Activated CD4-positive, alpha-beta T cell treated with anti-CD3 and anti-CD28 coated beads, Interleukin-2, amount 10 ng/mL, durations not matched to agents 24 days and 14 days (primary cell): ENCODE data around the gene RPTOR. TPM values are rescaled to one million over a fixed set of nuclear protein-coding genes. Genes with fewer than 3 reads are reported as not detected.
"Not testable (repeated sequence)": the region's sequence is repeated elsewhere in the genome, so short reads cannot be mapped to it uniquely, and the experiment has no call there.

Experiments used
- DNase-seq: peaks from one replicate; pipeline ENCODE4 v3.0.0; 2022
- H3K27ac Mint-ChIP-seq: one replicate; pipeline ENCODE4 v1.8.0; 2022; ENCODE audit warnings: mild to moderate bottlenecking, mixed read lengths
- H3K27me3 Mint-ChIP-seq: one replicate; pipeline ENCODE4 v1.8.0; 2022; ENCODE audit warnings: mixed read lengths
- H3K36me3 Mint-ChIP-seq: one replicate; pipeline ENCODE4 v1.8.0; 2022; ENCODE audit warnings: low read depth, mild to moderate bottlenecking, mixed read lengths
- H3K4me1 Mint-ChIP-seq: one replicate; pipeline ENCODE4 v1.8.0; 2021; ENCODE audit warnings: mixed read lengths
- H3K4me3 Mint-ChIP-seq: one replicate; pipeline ENCODE4 v1.8.0; 2022; ENCODE audit warnings: mild to moderate bottlenecking, moderate library complexity, mixed read lengths
- H3K9me3 Mint-ChIP-seq: one replicate; pipeline ENCODE4 v1.8.0; 2021; ENCODE audit warnings: mixed read lengths
- intact Hi-C: fragments of 100-400 bp; cut with micrococcal nuclease; formaldehyde crosslinking; loops from one replicate; pipeline ENCODE4 v1.15.1; 2023
- total RNA-seq: library from RNA; stranded (reverse); gene quantifications from 2 replicates; pipeline ENCODE4 v1.2.3, GENCODE V29; 2022

RPTOR gene
- total RNA-seq, 1 donor from 2014 or later, result 67.2 TPM

DNA sequence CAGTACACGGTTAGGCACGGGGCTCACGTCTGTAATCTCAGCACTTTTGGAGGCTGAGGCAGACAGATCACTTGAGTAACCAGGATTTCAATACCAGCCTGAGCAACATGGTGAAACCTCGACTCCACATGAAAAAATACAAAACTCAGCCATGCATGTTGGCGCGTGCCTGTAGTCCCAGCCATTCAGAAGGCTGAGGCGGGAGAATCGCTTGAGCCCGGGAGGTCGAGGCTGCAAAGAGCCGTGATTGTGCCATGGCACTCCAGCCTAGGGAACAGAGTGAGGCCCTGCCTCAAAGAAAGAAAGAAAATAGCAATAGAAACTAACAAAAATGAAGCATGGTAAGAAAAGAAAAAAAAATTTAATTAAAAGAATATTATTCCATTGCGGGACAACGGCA lies 319.0 kb downstream of the RPTOR start:
- Mint-ChIP-seq H3K36me3 (peaks cover 77% of the 10 kb centered on the region), H3K9me3 (peaks cover 8% of the 10 kb centered on the region), H3K27me3 (no peaks in the 10 kb centered on the region), H3K4me3 (no peak overlapping the region), H3K4me1 (peaks cover 74% of the 10 kb centered on the region), H3K27ac (peak overlapping the region; percentile 91)
- intact Hi-C loops, result no loop called here
- DNase-seq, result no peak

DNA sequence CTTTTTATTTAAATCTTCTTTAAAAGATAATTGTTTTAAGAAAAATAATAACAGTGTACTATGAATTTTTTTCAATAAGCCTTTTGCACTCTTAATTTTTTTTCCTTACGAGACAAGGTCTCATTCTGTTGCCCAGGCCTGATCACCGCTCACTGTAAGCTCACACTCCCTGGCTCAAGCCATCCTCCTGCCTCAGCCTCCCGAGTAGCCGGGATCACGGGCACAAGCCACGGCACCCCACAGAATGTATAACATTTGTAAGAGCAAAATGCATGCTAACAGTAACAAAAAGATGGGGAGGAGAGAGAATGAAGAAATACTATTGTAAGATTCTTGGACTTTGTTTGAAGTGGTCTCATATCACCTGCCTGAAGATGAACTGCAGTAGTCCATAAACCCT lies 320.1 kb downstream of the RPTOR start:
- peaks cover 71% of the 10 kb centered on the region for H3K4me1 Mint-ChIP-seq
- no peak for DNase-seq
- peaks cover 8% of the 10 kb centered on the region for H3K9me3 Mint-ChIP-seq
- intact Hi-C loops, result no loop called here
- peak overlapping the region; percentile 28 for H3K27ac Mint-ChIP-seq
- peaks cover 76% of the 10 kb centered on the region for H3K36me3 Mint-ChIP-seq
- no peak overlapping the region for H3K4me3 Mint-ChIP-seq
- no peaks in the 10 kb centered on the region for H3K27me3 Mint-ChIP-seq

GRCh38 chr17:80866050-80866793 lies 321.6 kb downstream of the RPTOR start:
- Mint-ChIP-seq H3K4me1 (peaks cover 74% of the 10 kb centered on the region), H3K27me3 (no peaks in the 10 kb centered on the region), H3K4me3 (peak overlapping the region; percentile 16), H3K36me3 (peaks cover 69% of the 10 kb centered on the region), H3K27ac (peak overlapping the region; percentile 74), H3K9me3 (peaks cover 8% of the 10 kb centered on the region)
- DNase-seq, result peak; percentile 93
- intact Hi-C loops, result loop anchor here (1.0 kb wide), 1 partner anchor 10 kb away; no protein-coding TSS in a partner anchor

DNA sequence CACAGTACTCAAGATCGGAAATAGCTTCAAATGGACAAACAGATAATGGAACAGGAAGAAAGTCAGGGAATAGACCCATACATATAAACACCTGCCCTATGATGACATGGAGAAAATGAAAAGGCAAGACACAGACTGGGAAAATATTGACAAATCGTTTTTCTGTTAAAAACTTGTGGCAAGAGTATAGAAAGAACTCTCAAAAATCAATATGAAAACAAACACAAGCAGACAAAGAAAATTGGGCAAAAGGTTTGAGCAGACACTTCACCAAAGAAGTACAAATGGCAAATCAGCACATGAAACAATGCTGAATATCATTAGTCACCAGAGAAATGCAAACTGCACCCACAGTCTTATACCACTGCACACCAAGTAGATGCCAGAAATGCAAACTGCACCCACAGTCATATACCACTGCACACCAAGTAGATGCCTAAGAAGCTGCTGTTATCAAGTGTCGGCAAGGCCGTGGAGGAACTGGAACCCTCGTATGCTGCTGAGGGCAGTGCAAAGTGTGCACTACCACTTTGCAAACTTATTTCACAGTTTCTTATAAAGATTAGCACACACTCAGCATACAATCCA lies 323.5 kb downstream of the RPTOR start:
- Mint-ChIP-seq H3K27me3 (no peaks in the 10 kb centered on the region), H3K27ac (peak overlapping the region; percentile 54), H3K4me1 (peaks cover 76% of the 10 kb centered on the region), H3K36me3 (peaks cover 51% of the 10 kb centered on the region), H3K4me3 (no peak overlapping the region), H3K9me3 (peaks cover 7% of the 10 kb centered on the region)
- intact Hi-C loops, result no loop called here
- DNase-seq, result no peak

- intact Hi-C loops, result no loop called here
- no peak for DNase-seq
- H3K4me3 Mint-ChIP-seq, result peak overlapping the region; percentile 63
- peak overlapping the region; percentile 74 for H3K27ac Mint-ChIP-seq
- peaks cover 79% of the 10 kb centered on the region for H3K4me1 Mint-ChIP-seq
- no peaks in the 10 kb centered on the region for H3K27me3 Mint-ChIP-seq
- H3K36me3 Mint-ChIP-seq, result peaks cover 49% of the 10 kb centered on the region
- H3K9me3 Mint-ChIP-seq, result no peaks in the 10 kb centered on the region
Measured at GRCh38 chr17:80869481-80870145, 325.0 kb downstream of the RPTOR start.

- Mint-ChIP-seq H3K9me3 (no peaks in the 10 kb centered on the region), H3K36me3 (peaks cover 50% of the 10 kb centered on the region), H3K4me3 (peak overlapping the region; percentile 63), H3K4me1 (peaks cover 79% of the 10 kb centered on the region), H3K27ac (peak overlapping the region; percentile 74), H3K27me3 (no peaks in the 10 kb centered on the region)
- DNase-seq, result peak; percentile 77
- intact Hi-C loops, result no loop called here
Measured at GRCh38 chr17:80870401-80870800, 325.8 kb downstream of the RPTOR start.

DNA sequence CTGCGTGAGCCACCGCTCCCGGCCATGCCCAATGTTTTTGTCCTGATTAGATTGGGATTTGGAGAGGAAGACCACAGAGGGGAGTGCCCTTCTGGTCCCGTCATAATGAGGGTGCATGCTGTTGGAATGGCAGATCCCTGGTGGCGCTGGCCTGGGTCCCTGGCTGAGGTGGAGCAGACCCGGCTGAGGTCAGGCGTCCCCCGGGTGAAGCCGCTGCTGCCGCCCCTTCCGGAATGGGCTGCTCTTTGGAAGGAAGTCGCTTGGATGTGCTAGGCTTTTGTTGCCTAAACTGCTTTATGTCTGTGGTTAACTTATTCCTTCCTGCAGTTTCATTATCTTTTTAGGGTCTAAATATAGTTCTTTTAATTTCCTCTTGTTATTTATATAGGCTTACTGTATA lies 326.7 kb downstream of the RPTOR start:
- DNase-seq, result peak; percentile 83
- intact Hi-C loops, result no loop called here
- peak overlapping the region; percentile 74 for H3K27ac Mint-ChIP-seq
- H3K9me3 Mint-ChIP-seq, result no peaks in the 10 kb centered on the region
- peak overlapping the region; percentile 69 for H3K4me3 Mint-ChIP-seq
- H3K36me3 Mint-ChIP-seq, result peaks cover 45% of the 10 kb centered on the region
- peaks cover 74% of the 10 kb centered on the region for H3K4me1 Mint-ChIP-seq
- no peaks in the 10 kb centered on the region for H3K27me3 Mint-ChIP-seq

DNA sequence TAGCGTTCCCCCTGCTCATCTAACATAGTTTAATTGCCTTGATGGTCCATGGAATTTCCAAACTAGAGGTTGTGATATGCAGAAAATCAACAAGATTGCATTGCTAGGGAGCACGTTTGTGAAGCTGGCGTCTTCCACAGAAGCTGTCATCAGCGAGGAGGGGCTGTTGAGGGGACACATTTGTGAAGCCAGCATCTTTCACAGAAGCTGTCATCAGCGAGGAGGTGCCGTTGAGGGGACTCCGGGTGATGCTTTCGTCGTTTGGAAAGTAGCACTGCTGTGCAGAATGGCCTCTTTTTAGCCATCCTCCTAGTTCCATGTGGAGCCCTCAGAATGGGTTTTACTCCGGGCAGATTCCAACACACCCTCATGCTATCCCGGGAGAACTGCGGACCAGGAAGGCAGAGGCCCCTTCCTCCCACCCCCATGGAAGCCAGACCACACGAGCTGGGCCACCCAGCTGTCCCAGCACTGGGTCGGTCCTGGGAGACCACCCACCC lies 327.4 kb downstream of the RPTOR start:
- Mint-ChIP-seq H3K36me3 (peaks cover 47% of the 10 kb centered on the region), H3K4me3 (peak overlapping the region; percentile 69), H3K27me3 (no peaks in the 10 kb centered on the region), H3K27ac (peak overlapping the region; percentile 74), H3K4me1 (peaks cover 75% of the 10 kb centered on the region), H3K9me3 (no peaks in the 10 kb centered on the region)
- DNase-seq, result no peak
- intact Hi-C loops, result no loop called here

- Mint-ChIP-seq H3K4me1 (peaks cover 76% of the 10 kb centered on the region), H3K27ac (peak overlapping the region; percentile 74), H3K4me3 (no peak overlapping the region), H3K36me3 (peaks cover 46% of the 10 kb centered on the region), H3K9me3 (no peaks in the 10 kb centered on the region), H3K27me3 (no peaks in the 10 kb centered on the region)
- intact Hi-C loops, result no loop called here
- DNase-seq, result no peak
Measured at GRCh38 chr17:80872501-80873306, 328.1 kb downstream of the RPTOR start.

DNA sequence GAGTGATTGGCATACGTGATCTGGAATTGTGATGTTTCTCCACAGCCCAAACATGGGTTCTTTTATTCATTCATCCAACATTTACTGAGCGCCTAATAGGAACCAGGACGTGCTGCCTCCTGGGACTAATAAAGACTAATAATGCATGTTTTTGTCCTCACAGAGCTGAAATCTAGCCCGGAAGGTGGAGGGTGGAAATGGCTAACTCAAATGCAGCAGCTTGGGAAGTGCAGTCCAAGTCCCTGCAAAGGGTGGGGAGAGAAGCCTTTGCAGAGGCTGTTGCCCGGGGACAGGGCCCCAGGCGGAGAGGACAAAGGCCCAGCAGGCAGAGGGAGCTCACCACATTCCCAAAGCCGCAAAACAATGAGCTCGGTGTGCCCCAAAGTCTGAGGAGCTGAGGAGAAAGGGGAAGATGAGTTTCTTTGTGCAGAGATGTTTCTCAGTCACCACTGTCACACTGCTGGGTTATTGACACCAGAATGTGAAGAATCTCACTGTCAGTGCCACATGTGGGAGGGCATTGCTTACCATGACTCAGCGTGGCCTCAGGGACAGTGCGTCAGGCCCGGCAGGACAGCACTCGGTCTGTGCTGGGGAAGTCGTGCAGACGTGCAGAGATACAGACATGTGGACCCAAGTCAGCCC lies 328.8 kb downstream of the RPTOR start:
- no peaks in the 10 kb centered on the region for H3K27me3 Mint-ChIP-seq
- intact Hi-C loops, result no loop called here
- DNase-seq, result no peak
- H3K4me1 Mint-ChIP-seq, result peaks cover 76% of the 10 kb centered on the region
- peaks cover 42% of the 10 kb centered on the region for H3K36me3 Mint-ChIP-seq
- H3K4me3 Mint-ChIP-seq, result peak overlapping the region; percentile 27
- H3K9me3 Mint-ChIP-seq, result no peaks in the 10 kb centered on the region
- peak overlapping the region; percentile 70 for H3K27ac Mint-ChIP-seq

GRCh38 chr17:80874866-80875445 lies 330.3 kb downstream of the RPTOR start:
- Mint-ChIP-seq H3K4me1 (peaks cover 76% of the 10 kb centered on the region), H3K4me3 (peak overlapping the region; percentile 30), H3K36me3 (peaks cover 39% of the 10 kb centered on the region), H3K27ac (peak overlapping the region; percentile 45), H3K9me3 (no peaks in the 10 kb centered on the region), H3K27me3 (no peaks in the 10 kb centered on the region)
- intact Hi-C loops, result loop anchor here (5.0 kb wide), 1 partner anchor 198 kb away; no protein-coding TSS in a partner anchor
- DNase-seq, result no peak

GRCh38 chr17:80875480-80875995 lies 330.9 kb downstream of the RPTOR start:
- peak overlapping the region; percentile 30 for H3K4me3 Mint-ChIP-seq
- intact Hi-C loops, result loop anchor here (5.0 kb wide), 1 partner anchor 198 kb away; no protein-coding TSS in a partner anchor
- not testable (repeated sequence) for DNase-seq, H3K27me3 Mint-ChIP-seq, H3K9me3 Mint-ChIP-seq
- H3K4me1 Mint-ChIP-seq, result peaks cover 70% of the 10 kb centered on the region
- peak overlapping the region; percentile 45 for H3K27ac Mint-ChIP-seq
- peaks cover 40% of the 10 kb centered on the region for H3K36me3 Mint-ChIP-seq
